Cerebellar cortex (tissue), 1 donor: Measurements from ENCODE around the gene BCL2.
A peak's percentile ranks its signal among the peaks of the same experiment; 100 is the strongest.

Experiments used
- DNase-seq: peaks from one replicate; pipeline ENCODE4 v3.0.0-alpha.2; 2015; ENCODE audit warnings: low spot score

Gene BCL2

DNA sequence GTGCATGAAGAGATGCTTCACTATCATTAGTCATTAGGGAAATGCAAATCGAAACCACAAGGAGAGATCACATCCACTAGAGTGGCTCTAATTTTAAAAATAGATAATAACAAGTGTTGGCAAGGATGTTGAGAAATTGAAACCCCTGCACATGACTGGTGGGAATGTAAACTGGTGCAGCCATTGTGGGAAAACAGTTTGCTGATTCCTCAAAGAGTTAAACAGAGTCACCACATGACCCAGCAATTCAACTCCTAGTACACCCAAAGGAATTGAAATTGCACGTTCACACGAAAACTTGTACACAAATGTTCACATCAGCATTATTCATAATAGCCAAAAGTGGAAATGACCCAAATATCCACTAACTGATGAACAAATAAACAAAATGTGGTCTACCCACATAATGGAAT lies 179.5 kb downstream of the BCL2 start:
- no peak for DNase-seq

DNA sequence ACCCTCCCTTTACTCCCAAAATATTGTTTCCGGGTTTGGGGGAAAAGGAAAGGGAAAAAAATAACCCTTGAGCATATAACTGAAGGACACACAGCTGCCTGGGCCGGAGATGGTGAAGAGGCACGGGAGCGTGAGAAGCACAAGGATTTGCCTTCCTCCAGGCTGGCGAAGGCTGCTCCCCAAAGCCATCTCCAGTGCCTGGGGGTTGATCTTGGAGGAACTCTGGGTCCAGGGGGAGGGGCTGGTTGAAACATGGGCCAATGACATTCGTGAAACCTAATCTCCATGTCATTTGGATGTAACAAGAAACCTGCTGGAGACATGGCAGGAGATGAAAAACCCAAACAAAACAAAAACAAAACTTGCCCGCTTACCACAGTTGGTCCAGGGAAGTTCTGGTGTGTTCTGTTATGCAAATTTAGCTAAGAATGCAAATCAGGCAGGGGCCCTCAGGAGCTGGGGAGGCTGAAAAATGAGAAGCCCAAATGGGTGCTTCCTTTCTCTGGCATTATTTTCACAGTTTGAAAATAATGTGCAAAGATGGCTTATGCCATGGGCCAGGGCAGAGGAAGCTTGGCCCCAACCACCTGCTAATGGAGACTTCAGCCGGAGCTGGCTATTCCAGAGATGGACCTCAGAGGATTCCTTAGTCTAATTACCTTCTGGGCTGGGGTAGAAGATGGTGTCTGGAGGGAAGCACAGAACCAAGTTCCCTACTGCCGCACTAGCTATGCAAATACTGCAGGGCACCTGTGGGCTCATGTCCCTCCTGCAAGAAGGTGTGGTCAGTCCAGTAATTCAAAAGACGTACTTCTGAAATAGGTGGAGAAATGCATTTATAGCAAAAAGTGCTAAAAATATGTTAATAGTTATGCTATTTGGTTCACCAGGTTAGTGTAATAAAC lies 180.9 kb downstream of the BCL2 start:
- no peak for DNase-seq

DNA sequence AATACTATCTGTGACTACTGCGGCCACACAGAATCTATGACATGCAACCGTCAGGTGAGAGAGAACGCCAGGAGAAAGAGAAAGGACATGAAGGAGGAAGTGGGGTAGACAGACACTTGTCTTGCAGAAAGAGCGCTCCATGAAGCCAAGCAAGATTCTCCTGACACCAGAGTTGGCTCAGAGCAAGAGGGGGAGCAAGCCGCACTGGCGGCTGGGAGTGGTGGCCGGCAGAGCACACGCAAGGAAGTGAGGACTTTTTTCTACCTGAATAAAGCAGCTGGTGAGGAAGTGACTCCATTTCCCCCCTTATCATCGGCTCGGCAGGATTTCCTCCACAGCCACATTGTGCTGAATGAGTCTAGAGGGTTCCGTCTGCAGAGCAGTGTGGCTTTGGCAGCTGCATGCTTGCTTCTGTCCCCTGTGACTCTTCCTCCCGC lies 181.6 kb downstream of the BCL2 start:
- no peak for DNase-seq

DNA sequence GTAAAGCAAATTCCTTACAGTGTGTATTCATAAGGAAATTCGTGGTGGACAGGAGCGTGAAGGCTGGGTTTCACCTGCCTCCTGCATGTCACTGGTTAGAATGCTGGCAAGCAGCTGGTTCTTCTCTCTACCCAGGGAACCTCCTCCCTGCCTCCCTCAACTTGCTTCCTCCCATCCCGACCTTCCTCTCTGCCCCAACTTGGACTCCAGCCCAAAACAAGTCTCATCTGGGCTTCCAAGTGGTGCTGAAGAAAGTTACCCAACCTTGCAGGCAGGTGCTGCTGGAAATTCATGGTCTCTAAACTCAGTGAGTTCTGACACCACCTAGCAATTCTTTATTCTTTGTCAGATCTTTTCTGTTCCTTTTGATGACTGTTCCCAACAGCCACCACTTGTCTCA lies 184.5 kb downstream of the BCL2 start:
- no peak for DNase-seq

DNA sequence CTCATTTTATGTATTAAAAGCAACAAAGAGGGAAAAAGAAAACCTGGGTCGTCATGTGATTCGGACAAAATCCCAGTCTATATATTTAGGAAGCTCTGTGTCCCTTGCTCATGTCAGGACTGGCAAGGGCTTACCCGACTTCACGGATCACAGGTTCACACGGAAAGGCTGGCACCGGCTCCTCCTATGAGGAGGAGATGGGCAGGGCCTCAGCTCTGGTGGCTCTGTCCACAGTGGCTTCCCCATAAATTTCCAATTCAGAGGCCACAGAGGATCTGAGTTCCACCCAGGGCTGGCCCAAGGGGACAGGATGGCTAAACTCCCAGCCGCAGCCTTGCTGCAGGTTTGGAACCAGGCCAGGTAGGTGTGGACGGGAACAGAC lies 186.8 kb downstream of the BCL2 start:
- DNase-seq: no peak

DNA sequence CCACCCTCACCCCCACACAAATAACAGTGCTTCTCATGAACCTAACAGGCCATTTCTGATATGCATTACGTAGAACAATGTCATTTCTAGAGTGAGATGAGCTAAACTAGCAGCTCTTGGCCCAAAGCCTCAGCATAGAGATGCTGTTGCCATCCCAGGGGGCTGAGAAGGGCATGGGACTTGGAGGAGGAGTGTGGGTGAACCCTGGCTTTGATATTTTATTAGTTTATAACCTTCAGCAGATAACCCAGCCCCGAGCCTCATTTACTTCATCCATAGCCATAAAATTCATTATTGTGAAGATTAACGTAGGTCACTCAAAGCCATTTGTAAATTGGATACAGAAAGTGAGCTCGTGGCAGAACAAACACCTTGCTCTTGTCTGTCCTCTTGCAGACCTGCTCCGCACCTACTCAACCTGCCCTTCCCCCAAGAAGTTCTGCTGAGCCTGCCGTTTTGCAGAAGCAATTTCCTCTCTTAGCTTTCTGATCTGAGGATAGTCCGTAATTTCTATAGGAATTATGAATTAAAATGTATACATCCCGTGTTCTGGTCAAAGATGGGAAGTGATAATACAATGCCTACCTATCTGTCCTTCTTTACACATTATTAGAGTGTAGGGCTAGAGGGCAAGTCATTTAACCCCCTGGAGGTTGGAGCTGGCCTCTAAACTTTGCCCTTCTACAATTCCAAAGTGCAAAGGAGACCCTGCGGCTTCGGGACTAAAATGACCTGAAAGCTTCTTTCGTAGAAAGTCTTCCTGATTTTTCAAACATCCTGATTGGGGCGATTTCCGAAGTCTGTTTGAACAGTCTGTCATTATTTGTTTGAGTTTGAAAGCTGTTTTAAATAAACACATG lies 187.4 kb downstream of the BCL2 start:
- DNase-seq: no peak

DNA sequence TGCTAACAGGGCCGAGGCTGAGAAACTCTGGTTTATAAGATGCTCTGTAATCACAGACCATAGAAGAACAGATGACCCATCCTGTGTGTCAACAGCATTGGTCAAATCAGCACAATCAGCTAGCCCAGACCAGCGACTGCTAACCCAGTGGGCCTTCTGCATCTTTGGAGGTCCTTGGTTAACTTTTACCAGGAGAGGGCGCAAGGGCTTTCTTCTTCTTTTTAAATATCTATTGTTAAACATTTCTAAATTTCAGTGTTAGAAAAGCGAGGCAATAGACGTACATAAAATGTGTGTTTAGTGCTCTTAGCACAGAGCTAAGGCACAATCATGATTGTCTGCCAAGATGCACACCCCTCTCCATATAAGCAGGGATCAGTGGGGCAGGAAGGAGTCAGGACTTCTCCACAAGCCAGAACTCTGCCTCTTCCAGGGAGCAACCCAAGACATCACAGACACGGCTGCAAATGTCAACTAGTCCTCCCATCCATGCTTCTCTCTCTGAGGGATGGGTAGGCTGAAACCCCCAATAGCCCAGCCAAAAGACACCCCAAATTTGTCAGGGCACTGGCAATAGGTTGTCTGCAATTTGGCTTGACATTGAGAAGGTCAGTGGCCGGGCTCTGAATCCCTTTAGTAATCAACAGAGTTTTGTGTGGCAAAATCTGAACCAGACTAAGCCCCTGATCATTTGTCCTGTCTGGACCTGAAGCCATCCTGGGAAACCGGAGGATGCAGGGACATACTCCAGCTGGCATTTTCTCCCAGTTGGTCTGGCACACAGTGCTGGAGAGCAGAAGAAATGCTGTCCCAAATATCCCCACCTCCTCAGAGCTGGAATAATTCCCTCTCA lies 188.2 kb downstream of the BCL2 start:
- peak; percentile 52 for DNase-seq

DNA sequence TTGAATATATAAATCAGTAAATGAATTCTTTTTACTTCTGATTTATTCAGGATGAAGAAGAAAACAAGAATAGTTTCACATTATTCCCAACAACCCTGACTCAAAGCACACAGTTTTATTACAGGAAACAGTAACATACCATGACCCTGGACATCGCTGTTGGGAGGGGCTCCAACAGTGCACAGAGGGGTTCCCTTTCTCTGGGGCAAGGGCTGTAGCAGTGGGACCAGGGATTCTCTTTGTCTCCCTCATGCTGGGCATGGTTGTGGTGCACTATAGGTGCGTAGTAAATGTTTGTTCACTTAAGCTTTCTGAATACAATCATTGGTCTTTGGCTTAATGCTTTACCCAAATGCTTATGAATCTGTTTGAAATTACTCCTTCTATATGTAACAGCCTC lies 189.4 kb downstream of the BCL2 start:
- no peak for DNase-seq

DNA sequence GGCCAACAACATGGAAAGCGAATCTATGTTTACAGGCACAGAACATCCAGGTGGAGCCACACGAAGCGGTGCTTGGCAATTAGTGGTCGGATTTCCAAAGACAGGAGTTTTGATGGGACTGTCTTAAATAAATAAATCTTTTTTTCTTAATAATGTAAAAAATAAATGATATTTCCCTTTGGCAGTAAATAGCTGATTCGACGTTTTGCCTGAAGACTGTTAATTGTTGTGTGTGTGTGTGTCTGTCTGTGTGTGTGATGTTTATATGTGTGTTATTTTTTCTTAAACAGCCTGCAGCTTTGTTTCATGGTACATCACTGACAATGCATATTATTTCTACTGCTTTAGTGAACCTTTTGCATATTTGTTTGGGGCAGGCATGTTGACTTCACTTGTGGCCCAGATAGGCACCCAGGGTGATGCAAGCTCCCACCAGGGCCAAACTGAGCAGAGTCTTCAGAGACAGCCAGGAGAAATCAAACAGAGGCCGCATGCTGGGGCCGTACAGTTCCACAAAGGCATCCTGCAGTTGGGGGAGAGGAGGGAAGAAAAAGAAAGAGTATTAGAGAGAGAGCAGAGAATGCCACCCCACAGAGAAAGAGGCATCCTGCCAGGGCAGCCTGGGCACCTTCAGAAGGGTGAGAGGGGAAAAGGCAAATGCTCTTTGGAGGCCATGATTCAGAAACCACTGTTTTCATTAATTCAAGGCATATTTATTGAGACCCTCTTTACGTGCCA lies 191.2 kb downstream of the BCL2 start:
- no peak for DNase-seq

DNA sequence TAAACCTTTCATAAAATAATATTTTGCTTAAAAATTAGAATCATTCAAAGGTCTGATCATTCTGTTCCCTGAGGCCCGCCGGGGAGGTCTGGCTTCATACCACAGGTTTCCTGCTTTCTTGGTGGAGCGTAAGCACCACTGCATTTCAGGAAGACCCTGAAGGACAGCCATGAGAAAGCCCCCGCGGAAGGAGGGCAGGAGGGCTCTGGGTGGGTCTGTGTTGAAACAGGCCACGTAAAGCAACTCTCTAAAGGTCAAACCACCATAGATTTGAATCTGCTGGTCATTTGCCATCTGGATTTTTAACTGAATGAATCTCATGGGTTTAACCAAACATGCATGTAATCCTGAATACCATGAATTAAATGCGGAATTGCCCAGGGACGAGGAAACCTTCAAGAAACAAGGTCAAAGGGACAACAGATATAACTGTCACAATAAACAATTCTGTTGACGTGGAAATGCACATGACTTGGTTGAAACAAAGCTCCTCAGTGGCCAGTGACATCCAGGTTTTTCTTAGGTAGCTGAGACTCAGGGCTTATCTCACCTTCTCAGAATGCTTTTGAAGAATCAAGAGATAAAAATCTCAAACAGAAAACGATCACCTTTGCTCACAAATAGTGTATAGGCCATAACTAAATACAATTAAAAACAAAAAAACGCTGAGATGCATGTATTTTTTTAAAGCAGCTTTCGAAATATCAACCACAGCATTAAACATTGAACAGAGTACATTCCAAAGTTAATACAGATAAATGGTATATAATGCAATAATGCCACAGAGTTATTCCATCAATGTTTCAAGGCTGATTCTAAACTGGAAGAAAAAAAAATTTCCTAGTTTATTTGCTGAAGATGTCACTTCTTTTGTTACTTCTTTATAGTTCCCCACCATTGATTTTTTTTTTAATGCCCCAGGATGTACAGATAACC lies 193.2 kb downstream of the BCL2 start:
- no peak for DNase-seq

DNA sequence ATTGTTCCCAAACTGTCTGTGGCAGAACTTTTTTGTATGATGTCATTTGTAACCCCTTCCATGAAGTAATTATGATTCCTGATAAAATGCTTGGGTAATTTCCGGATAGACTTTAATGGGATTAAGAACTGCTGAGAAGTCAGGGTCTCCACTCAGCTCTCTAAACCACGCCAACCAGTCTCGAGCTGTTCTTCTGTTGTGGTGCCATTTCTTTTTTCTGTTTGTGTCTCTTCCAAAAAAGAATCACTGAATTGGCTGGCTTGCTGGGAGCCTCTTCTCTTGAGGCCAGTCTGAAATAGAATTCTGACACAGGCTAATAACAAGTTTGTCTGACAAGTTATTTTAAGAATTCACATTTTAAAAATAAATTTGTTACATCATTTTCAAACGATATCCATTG lies 198.9 kb downstream of the BCL2 start:
- no peak for DNase-seq

DNA sequence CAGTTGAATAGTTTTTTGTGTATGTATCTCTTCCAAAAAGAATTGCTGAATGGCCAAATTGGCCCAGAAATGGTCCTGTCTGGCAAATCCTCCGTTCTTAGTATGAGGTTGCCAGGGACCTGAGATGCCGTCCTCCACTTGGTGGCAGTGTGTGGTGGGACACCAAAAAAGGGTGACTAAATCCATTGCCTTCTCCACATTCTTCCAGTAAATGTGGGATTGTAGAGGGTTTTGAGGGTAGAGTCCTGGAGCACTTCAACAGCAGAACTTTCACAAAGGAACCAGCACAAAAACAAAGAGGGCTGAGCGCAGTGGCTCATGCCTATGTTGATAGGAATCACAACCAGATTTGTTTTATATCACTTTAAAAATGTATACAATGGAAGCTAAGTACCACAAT lies 199.9 kb downstream of the BCL2 start:
- DNase-seq: peak; percentile 45

DNA sequence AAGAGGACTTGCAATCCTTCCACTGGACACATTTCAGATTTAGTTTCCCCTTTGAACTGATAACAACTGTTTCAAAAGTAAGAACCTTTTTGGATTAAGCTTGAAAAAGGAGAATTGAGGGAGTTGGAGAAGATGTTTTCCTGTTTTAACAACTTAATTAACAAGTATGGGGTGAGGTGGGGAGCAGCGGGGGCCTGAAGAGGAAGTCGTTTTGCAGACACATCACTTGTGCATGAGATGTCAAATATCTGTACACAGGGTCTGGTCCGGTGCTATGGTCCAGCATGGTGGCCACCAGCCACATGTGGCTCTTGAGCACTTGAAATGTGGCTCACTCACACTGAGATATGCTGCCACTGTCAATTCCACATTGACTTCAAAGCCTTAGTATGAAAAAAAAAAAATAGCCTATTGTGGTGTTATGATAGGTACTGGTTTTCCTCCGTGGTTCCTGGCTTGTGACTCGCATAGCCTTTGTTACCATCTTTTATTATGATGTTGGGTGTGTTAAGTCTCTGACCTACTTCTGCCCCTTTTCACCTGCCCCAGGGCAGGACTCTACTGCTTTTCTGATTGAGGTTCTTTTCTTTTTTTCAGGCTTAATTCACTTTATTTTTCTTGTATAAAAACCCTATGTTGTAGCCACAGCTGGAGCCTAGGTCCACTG lies 205.5 kb downstream of the BCL2 start:
- DNase-seq: no peak

DNA sequence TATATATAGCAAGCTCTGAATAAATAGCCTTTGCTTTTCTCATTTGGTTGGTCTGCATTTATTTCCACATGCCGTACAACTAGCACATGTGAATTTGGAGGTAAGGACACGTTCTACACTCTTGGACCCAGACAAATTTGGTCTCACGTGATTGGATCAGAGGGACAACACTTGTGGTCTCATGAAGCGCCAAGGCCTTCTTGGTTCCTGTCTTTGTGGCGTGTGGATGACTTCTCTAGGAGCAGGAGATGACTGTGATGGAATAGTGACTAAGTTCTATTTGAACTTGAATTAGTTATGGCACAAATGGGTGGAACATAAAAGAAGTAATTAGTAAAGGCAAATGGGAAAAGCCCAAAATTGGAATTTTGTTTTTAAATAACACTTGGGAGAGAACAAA lies 206.9 kb downstream of the BCL2 start:
- no peak for DNase-seq

DNA sequence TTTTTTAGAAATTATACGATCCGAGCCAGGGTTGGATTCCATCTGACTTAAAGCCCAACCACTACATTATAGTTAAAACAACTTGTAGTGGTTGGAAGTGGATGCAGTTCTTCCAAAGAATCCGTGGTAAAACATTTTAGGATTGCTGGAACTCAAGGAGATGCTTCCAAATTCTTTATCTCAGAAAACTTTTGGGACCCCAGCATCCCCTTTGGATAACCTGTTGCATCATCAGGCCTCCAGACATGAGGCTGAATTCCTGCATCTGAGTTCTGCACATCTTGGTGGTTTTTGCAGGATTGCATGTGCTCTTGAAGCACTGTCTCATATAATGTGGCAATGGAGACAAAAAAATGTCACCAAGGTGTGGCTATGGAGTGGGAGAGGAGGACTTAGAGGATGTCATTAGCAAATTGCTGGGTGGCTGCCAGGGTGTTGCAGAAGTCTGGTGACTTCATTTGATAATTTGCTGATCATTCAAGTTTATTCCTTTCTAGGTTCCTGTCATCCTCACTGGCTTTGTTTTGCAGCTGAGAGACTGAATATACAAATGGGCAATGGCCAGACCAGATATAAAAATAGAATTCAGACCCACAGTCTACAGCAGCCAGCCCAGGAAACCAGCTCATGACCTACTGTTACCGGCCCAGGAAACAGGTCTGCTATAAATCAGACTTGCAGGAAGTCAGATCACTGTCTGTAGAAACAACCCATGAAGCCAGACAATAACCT lies 207.7 kb downstream of the BCL2 start:
- DNase-seq: no peak

DNA sequence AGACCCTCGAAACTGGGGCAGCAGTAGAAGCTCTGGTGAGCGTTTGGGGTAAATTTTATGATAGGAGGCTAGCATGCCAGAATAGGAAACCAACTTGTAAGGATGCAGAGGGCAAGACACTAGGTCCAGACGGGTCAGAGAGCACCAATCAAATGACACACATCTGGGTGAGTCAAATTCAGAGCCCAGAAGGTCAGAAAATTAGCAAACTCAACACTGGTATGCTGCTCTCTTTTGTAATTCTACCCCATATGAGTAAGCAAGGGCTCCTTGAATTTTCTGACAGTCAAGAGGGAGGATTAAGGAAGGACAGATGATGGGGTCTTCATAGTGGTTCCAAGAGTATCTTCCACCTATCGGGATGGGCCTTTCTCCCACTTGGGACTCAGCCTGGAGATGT lies 209.8 kb downstream of the BCL2 start:
- DNase-seq: no peak

DNA sequence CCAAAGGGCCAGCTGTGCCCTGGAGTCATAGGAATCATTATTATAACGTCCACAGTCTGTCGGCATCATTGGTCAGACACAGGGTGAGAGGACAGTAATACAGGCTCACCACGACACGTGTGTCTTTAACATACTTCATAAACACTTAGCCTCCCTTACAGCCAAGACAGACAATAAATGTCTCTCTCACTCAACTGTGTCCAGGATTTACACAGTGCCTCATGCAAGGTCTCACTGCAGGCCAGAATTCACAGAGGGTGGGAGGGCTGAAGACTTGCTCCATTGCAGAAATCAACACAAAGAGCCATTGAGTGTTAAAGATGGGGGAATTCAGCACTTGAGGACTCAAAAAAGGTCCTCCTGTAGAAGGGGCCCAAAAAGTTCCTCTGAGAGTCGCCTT lies 210.5 kb downstream of the BCL2 start:
- DNase-seq: no peak

DNA sequence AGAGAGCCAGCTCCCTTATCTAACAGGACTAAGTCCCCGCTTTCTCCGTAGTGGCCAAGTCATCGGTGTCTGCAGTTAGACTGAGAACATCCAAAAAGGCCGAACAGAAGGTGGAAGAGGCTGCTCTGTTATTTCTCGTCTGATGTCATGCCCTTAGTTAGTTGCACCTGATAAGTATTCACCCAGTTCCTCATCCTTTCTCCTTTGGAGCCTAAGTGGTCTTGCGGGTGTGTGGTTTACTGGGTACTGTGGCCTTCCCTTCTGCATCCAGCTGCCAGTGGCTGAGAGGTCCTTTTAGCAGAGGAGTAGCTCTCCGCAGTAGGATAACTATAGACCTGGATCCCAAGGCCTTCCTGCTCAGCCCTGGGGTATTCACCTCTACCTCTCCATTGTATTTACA lies 211.6 kb downstream of the BCL2 start:
- no peak for DNase-seq

DNA sequence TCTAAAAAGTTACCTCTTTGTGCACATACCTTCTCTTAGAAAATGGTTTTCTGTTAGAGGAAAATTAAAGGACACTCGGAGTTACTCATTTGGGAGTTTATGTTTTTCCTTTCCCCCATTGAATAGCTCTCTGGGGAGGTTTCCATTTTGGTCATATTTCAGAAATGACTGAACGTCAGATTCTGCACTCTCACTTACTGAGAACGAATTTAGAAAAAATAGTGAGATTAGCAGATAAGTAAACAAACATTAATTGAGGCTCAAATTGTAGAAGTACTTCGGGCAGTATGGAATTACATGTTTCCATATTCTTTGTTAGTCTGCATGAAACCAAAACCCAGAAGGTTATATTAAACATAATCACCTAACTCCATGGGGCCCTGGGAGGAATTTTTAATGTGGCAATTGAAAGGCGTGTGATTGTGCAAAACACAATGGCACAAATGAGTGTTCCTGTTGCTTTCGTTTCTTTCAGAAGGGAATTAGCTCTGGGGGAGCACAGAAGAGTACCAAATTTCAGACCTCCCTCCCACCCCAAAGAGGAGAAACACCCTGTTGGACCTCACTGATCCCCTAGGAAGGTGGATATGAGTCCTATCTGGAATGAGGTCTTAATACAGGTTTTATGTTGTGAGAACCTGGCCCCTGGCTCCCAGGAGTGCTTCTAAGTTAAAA lies 212.3 kb downstream of the BCL2 start:
- DNase-seq: no peak
